Thoracic aorta endothelial cell (primary cell): ENCODE results near the gene MYL4. TPM values are rescaled to one million over a fixed set of nuclear protein-coding genes. Genes with fewer than 3 reads are reported as not detected.

Experiments used
- small RNA-seq: library from RNA; depleted of rRNA; stranded (forward); fragments of <200 nt; gene quantifications from one replicate; pipeline ENCODE3, GENCODE V24; 2012
- total RNA-seq: library from RNA; depleted of rRNA; stranded (reverse); fragments of >200 nt; gene quantifications from 2 replicates; pipeline ENCODE4 v1.2.3, GENCODE V29; 2012

The MYL4 gene
- 0.50 and 0.66 TPM in 2 replicates for total RNA-seq

DNA sequence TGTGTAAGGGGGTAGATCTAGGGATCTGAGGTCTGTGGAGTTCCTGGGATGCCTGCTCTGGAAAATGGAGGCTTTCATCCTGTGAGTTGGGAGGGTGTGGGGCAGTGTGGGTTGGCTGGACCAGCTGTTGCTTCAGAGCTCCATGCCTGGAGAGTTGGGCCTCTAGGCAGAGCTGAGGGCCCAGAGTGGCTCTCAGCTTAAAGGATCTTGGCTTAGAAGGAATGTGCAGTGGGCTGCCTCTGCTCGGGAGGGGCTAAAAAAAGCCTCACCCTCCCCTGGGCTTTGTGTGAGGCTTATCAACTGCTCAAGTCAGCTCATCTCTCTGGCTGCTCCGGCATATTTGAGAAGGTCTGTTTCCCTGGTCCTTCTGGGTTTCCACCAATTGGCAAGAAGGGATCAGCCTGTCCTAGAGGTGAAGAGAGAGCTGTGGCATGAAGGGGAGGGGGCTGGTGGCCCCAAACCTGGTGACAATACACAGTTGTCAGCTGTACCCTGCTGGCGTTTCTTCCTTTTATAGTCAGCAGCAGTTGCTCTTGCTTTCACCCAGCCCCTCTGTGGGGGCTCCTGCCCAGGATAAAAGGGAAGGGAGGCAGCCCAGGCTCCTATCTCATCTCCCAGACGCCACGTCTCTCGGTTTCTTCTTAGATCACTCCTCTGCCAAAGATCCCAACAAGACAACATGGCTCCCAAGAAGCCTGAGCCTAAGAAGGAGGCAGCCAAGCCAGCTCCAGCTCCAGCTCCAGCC is at the start of gene MYL4:
Gene MYL4, plus strand, starts transcription at position 605 of the 745 bp plus-strand sequence. Its CDS starts 75 bp downstream, at position 680.

GRCh38 chr17:47188876-47189731 is 20.0 kb upstream of the MYL4 start, which contains the start of gene CDC27:
Gene CDC27 (minus strand): TSS chr17:47189295. CDS start chr17:47189172, 123 bp downstream.

GRCh38 chr17:47253541-47254402 is 44.6 kb downstream of the MYL4 start, which contains the start of gene ITGB3:
Gene ITGB3 (plus strand): TSS chr17:47253827. CDS start chr17:47253862, 35 bp downstream.

Small RNA genes within 50 kb of the gene (small RNA-seq; reads per million reads assigned to genes)
- not detected for gene RNU7-186P

Other genes with a start within 250 kb of the MYL4 start
- gene RPRML, start 230.1 kb upstream of the MYL4 start, total RNA-seq = not detected in 2 replicates
- gene CDC27, start 20.1 kb upstream of the MYL4 start, total RNA-seq = 189 and 217 TPM in 2 replicates
- gene ITGB3, start 44.5 kb downstream of the MYL4 start, total RNA-seq = 86.4 and 102 TPM in 2 replicates
- gene EFCAB13, start 114.6 kb downstream of the MYL4 start, total RNA-seq = 6.0 and 7.0 TPM in 2 replicates